Fibroblast of skin of scalp (primary cell): ENCODE data around the gene RPP21.

Experiments
- DNase-seq: peaks from one replicate; pipeline ENCODE4 v3.0.0-alpha.2; 2013

RPP21 gene

GRCh38 chr6:30380464-30380863 lies 35.5 kb downstream of the RPP21 start:
- no peak for DNase-seq

- no peak for DNase-seq
Observed at GRCh38 chr6:30386166-30386565, 41.2 kb downstream of the RPP21 start.

- no peak for DNase-seq
Observed at GRCh38 chr6:30391240-30391639, 46.3 kb downstream of the RPP21 start.

GRCh38 chr6:30394139-30394538 lies 49.2 kb downstream of the RPP21 start:
- DNase-seq, result no peak
